ENCODE data around the gene KHDC4. TPM values are rescaled to one million over a fixed set of nuclear protein-coding genes. Genes with fewer than 3 reads are reported as not detected.
A peak's percentile ranks its signal among the peaks of the same experiment; 100 is the strongest.

The KHDC4 gene
- total and polyA plus RNA-seq, 7 experiments from 2014 or later, result 8.1 to 117 (median 64.9) TPM

GRCh38 chr1:155882235-155882634 is 52.0 kb downstream of the KHDC4 start:
- Histone ChIP-seq H3K4me3 (ENCODE audit: low read length) (no peak overlapping the region), H3K27me3 (ENCODE audit: control insufficient read depth in 2 of 2, insufficient read depth in 2 of 2, low read length in 2 of 2) (no peaks in the 10 kb centered on the region), H3K9me3 (ENCODE audit: control insufficient read depth in 2 of 3, low read length in 3 of 3) (no peaks in the 10 kb centered on the region), H3K27ac (ENCODE audit: low read depth, low read length) (no peak overlapping the region), H3K36me3 (ENCODE audit: control insufficient read depth in 2 of 3, insufficient read depth in 3 of 3, low read length in 3 of 3) (peaks cover 0 to 7% (median 0%) of the 10 kb centered on the region in 3 experiments), H3K4me1 (ENCODE audit: control insufficient read depth in 2 of 2, insufficient read depth in 2 of 2, low read length in 2 of 2) (no peaks in the 10 kb centered on the region)
- H3K4me3 Mint-ChIP-seq, result no peak overlapping the region
- DNase-seq (no peak), ATAC-seq (no peak)
- H3K4me1 Mint-ChIP-seq, result peaks cover 0 to 2% (median 0%) of the 10 kb centered on the region in 7 donors
- H3K36me3 Mint-ChIP-seq, result peaks cover 0 to 2% (median 0%) of the 10 kb centered on the region in 5 donors
- no peak overlapping the region for H3K27ac Mint-ChIP-seq
- no peaks in the 10 kb centered on the region for H3K27me3 Mint-ChIP-seq
- POLR2A ChIA-PET, result interaction anchor here (0.6 to 1.0 kb wide), 3 partner anchors 9 to 388 kb away, joined by 3 read pairs; no protein-coding TSS in a partner anchor
- CTCF ChIA-PET, result no interaction called here
- H3K9me3 Mint-ChIP-seq, result no peaks in the 10 kb centered on the region
- intact Hi-C loops (cut with micrococcal nuclease), result no loop called here

GRCh38 chr1:155880950-155881349 is 53.3 kb downstream of the KHDC4 start:
- no peak overlapping the region for H3K4me3 ChIP-seq (ENCODE audit: low read length)
- no peak overlapping the region for H3K27ac ChIP-seq (ENCODE audit: low read depth, low read length)
- peaks cover 0 to 7% (median 0%) of the 10 kb centered on the region in 3 experiments for H3K36me3 ChIP-seq (ENCODE audit: control insufficient read depth in 2 of 3, insufficient read depth in 3 of 3, low read length in 3 of 3)
- H3K27me3 ChIP-seq (ENCODE audit: control insufficient read depth in 2 of 2, insufficient read depth in 2 of 2, low read length in 2 of 2), result no peaks in the 10 kb centered on the region
- POLR2A ChIA-PET, result interaction anchor here (0.8 kb wide), 1 partner anchor 589 kb away, joined by 3 read pairs; no protein-coding TSS in a partner anchor
- no peak overlapping the region for H3K27ac Mint-ChIP-seq
- no peaks in the 10 kb centered on the region for H3K4me1 ChIP-seq (ENCODE audit: control insufficient read depth in 2 of 2, insufficient read depth in 2 of 2, low read length in 2 of 2)
- ATAC-seq (no peak), DNase-seq (no peak)
- H3K4me3 Mint-ChIP-seq, result no peak overlapping the region
- intact Hi-C loops (cut with micrococcal nuclease), result no loop called here
- H3K4me1 Mint-ChIP-seq, result peaks cover 0 to 2% (median 0%) of the 10 kb centered on the region in 7 donors
- no peaks in the 10 kb centered on the region for H3K27me3 Mint-ChIP-seq
- H3K9me3 Mint-ChIP-seq, result no peaks in the 10 kb centered on the region
- peaks cover 0 to 2% (median 0%) of the 10 kb centered on the region in 5 donors for H3K36me3 Mint-ChIP-seq
- H3K9me3 ChIP-seq (ENCODE audit: control insufficient read depth in 2 of 3, low read length in 3 of 3), result no peaks in the 10 kb centered on the region
- CTCF ChIA-PET, result no interaction called here

GRCh38 chr1:155880251-155880650 is 54.0 kb downstream of the KHDC4 start:
- Histone ChIP-seq H3K27me3 (ENCODE audit: control insufficient read depth in 2 of 2, insufficient read depth in 2 of 2, low read length in 2 of 2) (no peaks in the 10 kb centered on the region), H3K4me3 (ENCODE audit: low read length) (no peak overlapping the region), H3K4me1 (ENCODE audit: control insufficient read depth in 2 of 2, insufficient read depth in 2 of 2, low read length in 2 of 2) (no peaks in the 10 kb centered on the region), H3K9me3 (ENCODE audit: control insufficient read depth in 2 of 3, low read length in 3 of 3) (no peaks in the 10 kb centered on the region), H3K27ac (ENCODE audit: low read depth, low read length) (no peak overlapping the region), H3K36me3 (ENCODE audit: control insufficient read depth in 2 of 3, insufficient read depth in 3 of 3, low read length in 3 of 3) (peaks cover 0 to 7% (median 0%) of the 10 kb centered on the region in 3 experiments)
- ATAC-seq, result no peak
- Mint-ChIP-seq H3K4me1 (peaks cover 0 to 2% (median 0%) of the 10 kb centered on the region in 7 donors), H3K36me3 (peaks cover 0 to 2% (median 0%) of the 10 kb centered on the region in 5 donors), H3K27me3 (no peaks in the 10 kb centered on the region), H3K4me3 (no peak overlapping the region), H3K9me3 (no peaks in the 10 kb centered on the region), H3K27ac (peak overlapping the region in 1 of 9 donors; percentile 56)
- intact Hi-C loops (cut with micrococcal nuclease), result no loop called here
- DNase-seq, result no peak
- ChIA-PET CTCF (no interaction called here), POLR2A (no interaction called here)

GRCh38 chr1:155877945-155878344 is 56.3 kb downstream of the KHDC4 start:
- CTCF ChIA-PET, result no interaction called here
- H3K27ac ChIP-seq (ENCODE audit: low read depth, low read length), result no peak overlapping the region
- intact Hi-C loops (cut with micrococcal nuclease), result no loop called here
- ATAC-seq (no peak), DNase-seq (no peak)
- POLR2A ChIA-PET, result interaction anchor here (0.6 kb wide), 1 partner anchor 217 kb away, joined by 5 read pairs; no protein-coding TSS in a partner anchor
- no peak overlapping the region for H3K4me3 ChIP-seq (ENCODE audit: low read length)
- no peaks in the 10 kb centered on the region for H3K9me3 Mint-ChIP-seq
- no peak overlapping the region for H3K27ac Mint-ChIP-seq
- peaks cover 0 to 2% (median 0%) of the 10 kb centered on the region in 7 donors for H3K4me1 Mint-ChIP-seq
- no peaks in the 10 kb centered on the region for H3K27me3 ChIP-seq (ENCODE audit: control insufficient read depth in 2 of 2, insufficient read depth in 2 of 2, low read length in 2 of 2)
- H3K9me3 ChIP-seq (ENCODE audit: control insufficient read depth in 2 of 3, low read length in 3 of 3), result no peaks in the 10 kb centered on the region
- H3K4me3 Mint-ChIP-seq, result no peak overlapping the region
- H3K36me3 Mint-ChIP-seq, result peaks cover 0 to 2% (median 0%) of the 10 kb centered on the region in 5 donors
- no peaks in the 10 kb centered on the region for H3K27me3 Mint-ChIP-seq
- peaks cover 0 to 7% (median 0%) of the 10 kb centered on the region in 3 experiments for H3K36me3 ChIP-seq (ENCODE audit: control insufficient read depth in 2 of 3, insufficient read depth in 3 of 3, low read length in 3 of 3)
- no peaks in the 10 kb centered on the region for H3K4me1 ChIP-seq (ENCODE audit: control insufficient read depth in 2 of 2, insufficient read depth in 2 of 2, low read length in 2 of 2)

GRCh38 chr1:155873860-155874259 is 60.4 kb downstream of the KHDC4 start:
- POLR2A ChIA-PET, result interaction anchor here (1.6 kb wide), 1 partner anchor 9 kb away, joined by 3 read pairs; no protein-coding TSS in a partner anchor
- peaks cover 0 to 2% (median 0%) of the 10 kb centered on the region in 5 donors for H3K36me3 Mint-ChIP-seq
- no peaks in the 10 kb centered on the region for H3K4me1 Mint-ChIP-seq

GRCh38 chr1:155872527-155872926 is 61.7 kb downstream of the KHDC4 start:
- Histone ChIP-seq H3K27ac (ENCODE audit: low read depth, low read length) (no peak overlapping the region), H3K9me3 (ENCODE audit: control insufficient read depth in 2 of 3, low read length in 3 of 3) (no peaks in the 10 kb centered on the region), H3K36me3 (ENCODE audit: control insufficient read depth in 2 of 3, insufficient read depth in 3 of 3, low read length in 3 of 3) (no peaks in the 10 kb centered on the region), H3K27me3 (ENCODE audit: control insufficient read depth in 2 of 2, insufficient read depth in 2 of 2, low read length in 2 of 2) (no peaks in the 10 kb centered on the region), H3K4me1 (ENCODE audit: control insufficient read depth in 2 of 2, insufficient read depth in 2 of 2, low read length in 2 of 2) (no peaks in the 10 kb centered on the region), H3K4me3 (ENCODE audit: low read length) (no peak overlapping the region)
- Mint-ChIP-seq H3K4me1 (no peaks in the 10 kb centered on the region), H3K4me3 (no peak overlapping the region), H3K36me3 (peaks cover 0 to 2% (median 0%) of the 10 kb centered on the region in 5 donors), H3K27ac (no peak overlapping the region), H3K9me3 (no peaks in the 10 kb centered on the region), H3K27me3 (no peaks in the 10 kb centered on the region)
- ATAC-seq (no peak), DNase-seq (no peak)
- ChIA-PET CTCF (no interaction called here), POLR2A (interaction anchor here (1.5 to 1.6 kb wide), 2 partner anchors 10 to 13 kb away, joined by 3 to 4 read pairs; partner anchors contain the start of gene SYT11)
- intact Hi-C loops (cut with micrococcal nuclease), result no loop called here

More at GRCh38 chr1:155873860-155874259, 60.4 kb downstream of the KHDC4 start:
- Mint-ChIP-seq H3K27me3 (no peaks in the 10 kb centered on the region), H3K9me3 (no peaks in the 10 kb centered on the region), H3K27ac (no peak overlapping the region), H3K4me3 (no peak overlapping the region)
- CTCF ChIA-PET, result no interaction called here
- DNase-seq, result no peak
- Histone ChIP-seq H3K27ac (ENCODE audit: low read depth, low read length) (no peak overlapping the region), H3K36me3 (ENCODE audit: control insufficient read depth in 2 of 3, insufficient read depth in 3 of 3, low read length in 3 of 3) (no peaks in the 10 kb centered on the region), H3K4me1 (ENCODE audit: control insufficient read depth in 2 of 2, insufficient read depth in 2 of 2, low read length in 2 of 2) (no peaks in the 10 kb centered on the region), H3K27me3 (ENCODE audit: control insufficient read depth in 2 of 2, insufficient read depth in 2 of 2, low read length in 2 of 2) (no peaks in the 10 kb centered on the region), H3K4me3 (ENCODE audit: low read length) (no peak overlapping the region), H3K9me3 (ENCODE audit: control insufficient read depth in 2 of 3, low read length in 3 of 3) (no peaks in the 10 kb centered on the region)
- ATAC-seq, result no peak
- intact Hi-C loops (cut with micrococcal nuclease), result no loop called here

- Histone ChIP-seq H3K36me3 (ENCODE audit: control insufficient read depth in 2 of 3, insufficient read depth in 3 of 3, low read length in 3 of 3) (no peaks in the 10 kb centered on the region), H3K27ac (ENCODE audit: low read depth, low read length) (no peak overlapping the region), H3K4me3 (ENCODE audit: low read length) (no peak overlapping the region), H3K27me3 (ENCODE audit: control insufficient read depth in 2 of 2, insufficient read depth in 2 of 2, low read length in 2 of 2) (no peaks in the 10 kb centered on the region), H3K4me1 (ENCODE audit: control insufficient read depth in 2 of 2, insufficient read depth in 2 of 2, low read length in 2 of 2) (no peaks in the 10 kb centered on the region), H3K9me3 (ENCODE audit: control insufficient read depth in 2 of 3, low read length in 3 of 3) (no peaks in the 10 kb centered on the region)
- ATAC-seq, result no peak
- Mint-ChIP-seq H3K9me3 (no peaks in the 10 kb centered on the region), H3K27me3 (no peaks in the 10 kb centered on the region), H3K27ac (no peak overlapping the region), H3K4me3 (no peak overlapping the region), H3K4me1 (no peaks in the 10 kb centered on the region), H3K36me3 (peaks cover 0 to 2% (median 0%) of the 10 kb centered on the region in 5 donors)
- no peak for DNase-seq
- POLR2A ChIA-PET, result no interaction called here
- intact Hi-C loops (cut with micrococcal nuclease), result no loop called here
- CTCF ChIA-PET, result no interaction called here
Measured at GRCh38 chr1:155871390-155871789, 62.8 kb downstream of the KHDC4 start.

Measured in naive thymus-derived CD4-positive, alpha-beta T cell (primary cell).